HG03175 (cell line): ENCODE data around the gene NPC1L1.
A peak's percentile ranks its signal among the peaks of the same experiment; 100 is the strongest.

Experiments used
- ATAC-seq: cut with Tn5 transposase; IDR thresholded peaks from one replicate; pipeline ENCODE4 v1.9.1; 2021; ENCODE audit warnings: mild to moderate bottlenecking, moderate library complexity; ENCODE audit not compliant: unreplicated experiment

The NPC1L1 gene

GRCh38 chr7:44477063-44477830 lies 63.9 kb downstream of the NPC1L1 start:
- ATAC-seq: peak; percentile 84

GRCh38 chr7:44476313-44476712 lies 64.8 kb downstream of the NPC1L1 start:
- no peak for ATAC-seq

- no peak for ATAC-seq
Measured at GRCh38 chr7:44473295-44473694, 67.8 kb downstream of the NPC1L1 start.

- ATAC-seq: no peak
Measured at GRCh38 chr7:44472843-44473242, 68.3 kb downstream of the NPC1L1 start.

- ATAC-seq: no peak
Measured at GRCh38 chr7:44471850-44472249, 69.3 kb downstream of the NPC1L1 start.

GRCh38 chr7:44471436-44471835 lies 69.7 kb downstream of the NPC1L1 start:
- ATAC-seq: no peak

GRCh38 chr7:44470628-44471245 lies 70.4 kb downstream of the NPC1L1 start:
- no peak for ATAC-seq

GRCh38 chr7:44470135-44470479 lies 71.0 kb downstream of the NPC1L1 start:
- no peak for ATAC-seq

- no peak for ATAC-seq
Measured at GRCh38 chr7:44469461-44470134, 71.5 kb downstream of the NPC1L1 start.

- no peak for ATAC-seq
Measured at GRCh38 chr7:44467217-44467548, 73.9 kb downstream of the NPC1L1 start.

GRCh38 chr7:44466300-44467216 lies 74.6 kb downstream of the NPC1L1 start:
- no peak for ATAC-seq

GRCh38 chr7:44465490-44465889 lies 75.6 kb downstream of the NPC1L1 start:
- no peak for ATAC-seq

- ATAC-seq: no peak
Measured at GRCh38 chr7:44463169-44463808, 77.8 kb downstream of the NPC1L1 start.
